ENCODE data around the gene TTC28.

Gene TTC28

GRCh38 chr22:27933186-27933983 lies 746.3 kb downstream of the TTC28 start:
- DNase-seq, result no peak

DNA sequence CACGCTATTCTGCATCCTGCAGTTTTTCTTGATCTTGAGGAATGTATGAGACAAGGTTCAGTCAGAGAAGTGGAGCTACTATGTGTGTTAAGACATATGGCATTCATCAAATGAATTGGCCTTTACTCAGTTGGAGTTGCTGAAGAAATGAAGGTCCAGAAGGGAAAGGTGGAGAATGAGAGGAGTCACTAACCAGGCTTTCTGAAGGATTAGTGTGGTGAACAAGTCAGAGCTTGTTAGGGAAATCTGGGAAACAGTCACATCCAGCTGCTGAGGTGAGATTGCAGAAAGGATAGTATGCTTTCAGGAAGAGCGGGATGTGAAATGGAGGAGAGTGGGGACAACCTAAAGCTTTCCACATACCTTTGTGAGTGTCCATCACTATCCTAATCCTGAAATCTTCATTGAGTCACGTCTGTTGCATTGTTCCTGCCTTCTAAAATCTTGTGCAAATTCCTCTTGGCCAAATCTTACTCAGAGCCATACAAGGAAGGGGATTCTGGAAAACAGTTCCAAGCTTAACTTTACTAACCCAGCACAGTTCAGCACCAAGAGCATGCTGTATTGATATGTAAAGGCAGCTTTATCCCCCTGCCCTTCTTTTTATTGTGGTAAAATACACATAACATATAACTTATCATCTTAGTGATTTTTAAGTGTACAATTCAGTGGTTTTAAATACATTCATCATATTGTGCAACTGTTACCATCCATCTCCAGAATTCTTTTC lies 749.1 kb downstream of the TTC28 start:
- no peak for DNase-seq
